HTERT RPE-1 (cell line): ENCODE data around the gene CAMK1G.

ENCODE experiments used
- in situ Hi-C: fragments of 300-500 bp; cut with MboI; formaldehyde crosslinking; loops from 4 replicates; pipeline ENCODE4 v1.14.3; 2020; ENCODE audit warnings: low sequenced_read_pairs

Gene CAMK1G

GRCh38 chr1:209633335-209633997 lies 50.0 kb downstream of the CAMK1G start:
- in situ Hi-C loops = no loop called here

GRCh38 chr1:209634005-209634737 lies 50.7 kb downstream of the CAMK1G start:
- in situ Hi-C loops = no loop called here

- in situ Hi-C loops = no loop called here
Observed at GRCh38 chr1:209635850-209636249, 52.3 kb downstream of the CAMK1G start.

- in situ Hi-C loops = no loop called here
Observed at GRCh38 chr1:209641832-209642172, 58.3 kb downstream of the CAMK1G start.

- in situ Hi-C loops = no loop called here
Observed at GRCh38 chr1:209642816-209643215, 59.3 kb downstream of the CAMK1G start.

GRCh38 chr1:209643285-209644020 lies 59.9 kb downstream of the CAMK1G start:
- in situ Hi-C loops = no loop called here

GRCh38 chr1:209645574-209646452 lies 62.3 kb downstream of the CAMK1G start:
- in situ Hi-C loops = no loop called here

GRCh38 chr1:209646558-209646957 lies 63.0 kb downstream of the CAMK1G start:
- in situ Hi-C loops = no loop called here

- in situ Hi-C loops = no loop called here
Observed at GRCh38 chr1:209647156-209647555, 63.6 kb downstream of the CAMK1G start.

- in situ Hi-C loops = no loop called here
Observed at GRCh38 chr1:209648346-209648745, 64.8 kb downstream of the CAMK1G start.

GRCh38 chr1:209648931-209649776 lies 65.6 kb downstream of the CAMK1G start:
- in situ Hi-C loops = no loop called here

- in situ Hi-C loops = no loop called here
Observed at GRCh38 chr1:209650454-209650853, 66.9 kb downstream of the CAMK1G start.

GRCh38 chr1:209651138-209651587 lies 67.6 kb downstream of the CAMK1G start:
- in situ Hi-C loops = no loop called here

- in situ Hi-C loops = no loop called here
Observed at GRCh38 chr1:209652121-209652735, 68.7 kb downstream of the CAMK1G start, which contains the start of gene LAMB3. TSS of gene LAMB3 (minus strand) at chr1:209652425. CDS start at chr1:209650944, 1,481 bp downstream.

GRCh38 chr1:209652873-209653401 lies 69.4 kb downstream of the CAMK1G start:
- in situ Hi-C loops = no loop called here

- in situ Hi-C loops = no loop called here
Observed at GRCh38 chr1:209653915-209654351, 70.4 kb downstream of the CAMK1G start.

GRCh38 chr1:209655411-209656231 lies 72.1 kb downstream of the CAMK1G start:
- in situ Hi-C loops = no loop called here
